ENCODE results near the gene SYT14.
"Not testable (repeated sequence)": the region's sequence is repeated elsewhere in the genome, so short reads cannot be mapped to it uniquely, and the experiment has no call there.

GRCh38 chr1:209898851-209899250, 39.2 kb upstream of the SYT14 start:
- not testable (repeated sequence) for TF ChIP-seq CTCF, POLR2A (IDR thresholded peaks at IDR 0.05)
